ENCODE measurements around the gene MLXIPL.
"Not testable (repeated sequence)": the region's sequence is repeated elsewhere in the genome, so short reads cannot be mapped to it uniquely, and the experiment has no call there.

The MLXIPL gene

DNA sequence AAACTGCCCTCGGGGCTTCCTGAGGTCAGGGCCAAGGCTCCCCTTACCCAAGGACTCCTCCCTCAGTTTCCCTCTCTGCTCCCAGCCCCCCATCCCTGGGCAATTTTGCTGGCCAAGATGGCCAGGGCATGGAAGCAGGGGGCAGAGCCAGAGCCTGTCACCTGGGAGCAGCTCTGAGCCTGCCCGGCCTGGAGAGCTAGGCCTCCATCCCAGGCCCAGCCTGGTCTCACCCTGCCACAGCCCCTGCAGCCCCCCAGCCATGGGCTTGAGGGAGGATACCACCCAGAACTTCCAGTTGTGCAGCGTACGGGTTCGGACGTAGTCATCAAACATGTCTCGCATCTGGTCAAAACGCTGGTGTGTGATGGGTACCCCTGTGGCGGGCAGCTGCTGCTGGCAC lies 29.0 kb downstream of the MLXIPL start:
- no peak for ATAC-seq

DNA sequence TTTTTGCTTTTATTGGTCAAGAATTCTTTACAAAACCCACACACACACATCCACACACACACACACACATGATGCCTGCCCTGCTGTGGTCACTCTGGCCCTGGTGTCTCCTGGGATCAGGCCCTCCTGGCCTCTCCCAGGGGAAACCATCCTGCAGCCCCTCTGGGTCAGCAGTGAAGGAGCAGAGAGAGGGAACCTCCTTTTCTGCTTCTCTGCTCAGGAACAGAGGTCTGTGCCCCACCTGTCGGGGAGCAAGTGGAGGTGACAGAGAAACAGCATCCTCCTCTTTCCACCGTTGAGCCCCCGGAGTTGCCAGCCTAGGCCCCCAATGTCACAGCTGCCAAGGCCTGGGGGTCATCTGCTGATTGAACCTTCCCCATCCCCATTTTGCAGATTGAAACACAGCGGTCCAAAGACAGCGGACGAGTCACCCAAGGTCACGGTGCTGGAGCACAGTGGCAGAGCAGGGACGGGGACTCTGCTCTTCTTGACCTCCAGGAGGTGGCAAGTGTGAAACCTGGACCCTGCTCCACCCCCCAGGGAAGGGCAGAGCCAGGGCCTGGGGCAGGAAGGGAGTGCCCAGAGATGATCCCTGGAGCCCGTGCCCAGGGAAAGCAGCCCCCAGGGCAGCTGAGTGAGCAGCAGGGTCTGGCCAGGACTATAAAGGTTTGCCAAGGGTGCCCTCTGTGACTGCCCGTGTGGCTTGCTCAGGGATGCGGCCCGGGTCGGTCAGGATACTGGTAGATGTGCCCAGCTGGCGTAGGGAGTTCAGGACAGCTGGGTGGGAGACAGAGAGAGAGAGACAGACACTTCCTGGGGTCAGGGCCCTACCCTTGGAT lies 30.9 kb downstream of the MLXIPL start:
- TF ChIP-seq SNAI2 (CRISPR knock-in tag; IDR thresholded peaks at IDR 0.05) (no peak), CSDC2 (CRISPR knock-in tag; IDR thresholded peaks at IDR 0.05) (no peak), ISL1 (CRISPR knock-in tag; IDR thresholded peaks at IDR 0.05) (no peak), ZC3H10 (CRISPR knock-in tag; IDR thresholded peaks at IDR 0.05) (no peak), RARB (CRISPR knock-in tag; IDR thresholded peaks at IDR 0.05) (no peak), ARNTL (CRISPR knock-in tag; IDR thresholded peaks at IDR 0.05; ENCODE audit: borderline replicate concordance, low read depth) (no peak), ZNF565 (CRISPR knock-in tag; conservative IDR thresholded peaks at IDR 0.05; ENCODE audit: low read depth) (no peak)
- TF ChIP-seq, protein P1, sequence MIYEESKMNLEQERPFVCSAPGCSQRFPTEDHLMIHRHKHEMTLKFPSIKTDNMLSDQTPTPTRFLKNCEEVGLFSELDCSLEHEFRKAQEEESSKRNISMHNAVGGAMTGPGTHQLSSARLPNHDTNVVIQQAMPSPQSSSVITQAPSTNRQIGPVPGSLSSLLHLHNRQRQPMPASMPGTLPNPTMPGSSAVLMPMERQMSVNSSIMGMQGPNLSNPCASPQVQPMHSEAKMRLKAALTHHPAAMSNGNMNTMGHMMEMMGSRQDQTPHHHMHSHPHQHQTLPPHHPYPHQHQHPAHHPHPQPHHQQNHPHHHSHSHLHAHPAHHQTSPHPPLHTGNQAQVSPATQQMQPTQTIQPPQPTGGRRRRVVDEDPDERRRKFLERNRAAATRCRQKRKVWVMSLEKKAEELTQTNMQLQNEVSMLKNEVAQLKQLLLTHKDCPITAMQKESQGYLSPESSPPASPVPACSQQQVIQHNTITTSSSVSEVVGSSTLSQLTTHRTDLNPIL (CRISPR knock-in tag; IDR thresholded peaks at IDR 0.05; ENCODE audit: low read depth) = no peak
- peak; percentile 14; the same call in 1 of the 3 replicates for ATAC-seq

More for the DNA sequence above, 29.0 kb downstream of the MLXIPL start:
- TF ChIP-seq ARNTL (CRISPR knock-in tag; IDR thresholded peaks at IDR 0.05; ENCODE audit: borderline replicate concordance, low read depth) (no peak), BACH2 (CRISPR knock-in tag; IDR thresholded peaks at IDR 0.05; ENCODE audit: borderline replicate concordance) (no peak), SNAI2 (CRISPR knock-in tag; IDR thresholded peaks at IDR 0.05) (no peak), CSDC2 (CRISPR knock-in tag; IDR thresholded peaks at IDR 0.05) (no peak), ZFP3 (CRISPR knock-in tag; IDR thresholded peaks at IDR 0.05) (no peak), RARB (CRISPR knock-in tag; IDR thresholded peaks at IDR 0.05) (no peak)
- TF ChIP-seq, protein P1 (CRISPR knock-in tag; IDR thresholded peaks at IDR 0.05; ENCODE audit: low read depth) = no peak
- TF ChIP-seq, protein P2, sequence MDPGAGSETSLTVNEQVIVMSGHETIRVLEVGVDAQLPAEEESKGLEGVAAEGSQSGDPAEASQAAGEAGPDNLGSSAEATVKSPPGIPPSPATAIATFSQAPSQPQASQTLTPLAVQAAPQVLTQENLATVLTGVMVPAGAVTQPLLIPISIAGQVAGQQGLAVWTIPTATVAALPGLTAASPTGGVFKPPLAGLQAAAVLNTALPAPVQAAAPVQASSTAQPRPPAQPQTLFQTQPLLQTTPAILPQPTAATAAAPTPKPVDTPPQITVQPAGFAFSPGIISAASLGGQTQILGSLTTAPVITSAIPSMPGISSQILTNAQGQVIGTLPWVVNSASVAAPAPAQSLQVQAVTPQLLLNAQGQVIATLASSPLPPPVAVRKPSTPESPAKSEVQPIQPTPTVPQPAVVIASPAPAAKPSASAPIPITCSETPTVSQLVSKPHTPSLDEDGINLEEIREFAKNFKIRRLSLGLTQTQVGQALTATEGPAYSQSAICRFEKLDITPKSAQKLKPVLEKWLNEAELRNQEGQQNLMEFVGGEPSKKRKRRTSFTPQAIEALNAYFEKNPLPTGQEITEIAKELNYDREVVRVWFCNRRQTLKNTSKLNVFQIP (CRISPR knock-in tag; IDR thresholded peaks at IDR 0.05; ENCODE audit: borderline replicate concordance, low read depth) = no peak

DNA sequence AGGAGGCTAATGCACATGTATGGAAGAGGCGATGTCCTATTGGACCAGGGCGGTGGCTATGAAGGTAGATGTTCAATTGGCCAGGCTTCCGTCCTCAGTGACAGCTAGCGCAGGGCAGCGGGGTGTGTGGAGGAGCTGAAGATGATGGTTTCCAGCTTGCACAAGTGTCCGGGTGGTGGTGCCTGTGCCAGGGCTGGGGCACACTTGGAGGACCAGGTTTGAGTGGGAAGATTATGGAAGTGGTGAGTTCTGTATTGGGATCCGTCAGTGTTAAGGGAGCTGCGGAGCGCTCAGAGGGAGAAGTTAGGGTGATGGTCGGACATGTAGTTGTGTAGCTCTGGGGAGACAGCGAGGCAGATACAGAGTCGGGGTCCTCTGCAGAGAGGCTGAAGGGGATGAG lies 37.4 kb downstream of the MLXIPL start:
- TF ChIP-seq ESRRG (CRISPR knock-in tag; IDR thresholded peaks at IDR 0.05) (no peak), ARNTL (CRISPR knock-in tag; IDR thresholded peaks at IDR 0.05; ENCODE audit: borderline replicate concordance, low read depth) (no peak), RARB (CRISPR knock-in tag; IDR thresholded peaks at IDR 0.05) (no peak), SNAI2 (CRISPR knock-in tag; IDR thresholded peaks at IDR 0.05) (no peak), TCF4 (CRISPR knock-in tag; IDR thresholded peaks at IDR 0.05; ENCODE audit: borderline replicate concordance) (no peak), ZC3H10 (CRISPR knock-in tag; IDR thresholded peaks at IDR 0.05) (no peak), CSDC2 (CRISPR knock-in tag; IDR thresholded peaks at IDR 0.05) (no peak), PPARA (CRISPR knock-in tag; IDR thresholded peaks at IDR 0.05; ENCODE audit: borderline replicate concordance) (no peak)
- TF ChIP-seq, protein P3, sequence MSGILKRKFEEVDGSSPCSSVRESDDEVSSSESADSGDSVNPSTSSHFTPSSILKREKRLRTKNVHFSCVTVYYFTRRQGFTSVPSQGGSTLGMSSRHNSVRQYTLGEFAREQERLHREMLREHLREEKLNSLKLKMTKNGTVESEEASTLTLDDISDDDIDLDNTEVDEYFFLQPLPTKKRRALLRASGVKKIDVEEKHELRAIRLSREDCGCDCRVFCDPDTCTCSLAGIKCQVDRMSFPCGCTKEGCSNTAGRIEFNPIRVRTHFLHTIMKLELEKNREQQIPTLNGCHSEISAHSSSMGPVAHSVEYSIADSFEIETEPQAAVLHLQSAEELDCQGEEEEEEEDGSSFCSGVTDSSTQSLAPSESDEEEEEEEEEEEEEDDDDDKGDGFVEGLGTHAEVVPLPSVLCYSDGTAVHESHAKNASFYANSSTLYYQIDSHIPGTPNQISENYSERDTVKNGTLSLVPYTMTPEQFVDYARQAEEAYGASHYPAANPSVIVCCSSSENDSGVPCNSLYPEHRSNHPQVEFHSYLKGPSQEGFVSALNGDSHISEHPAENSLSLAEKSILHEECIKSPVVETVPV (CRISPR knock-in tag; IDR thresholded peaks at IDR 0.05) = no peak
- ATAC-seq = no peak

DNA sequence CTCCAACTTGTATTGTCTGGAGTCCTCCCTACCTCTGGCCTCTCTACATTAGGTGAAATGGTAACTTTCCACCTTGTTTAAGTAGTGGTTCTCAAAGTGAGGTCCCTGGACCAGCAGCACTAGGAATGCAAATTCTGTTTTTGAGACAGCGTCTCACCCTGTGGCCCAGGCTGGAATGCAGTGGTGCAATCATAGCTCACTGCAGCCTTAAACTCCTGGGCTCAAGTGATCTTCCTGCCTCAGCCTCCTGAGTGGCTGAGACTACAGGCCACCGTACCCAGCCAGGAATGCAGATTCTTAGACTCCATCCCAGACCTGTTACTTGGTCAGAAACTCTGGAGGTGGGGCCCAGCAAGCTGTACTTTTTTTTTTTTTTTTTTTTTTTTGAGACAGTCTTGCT lies 39.1 kb downstream of the MLXIPL start:
- no peak for TF ChIP-seq BACH2 (CRISPR knock-in tag; IDR thresholded peaks at IDR 0.05; ENCODE audit: borderline replicate concordance)
- no peak for TF ChIP-seq CSDC2 (CRISPR knock-in tag; IDR thresholded peaks at IDR 0.05)
- no peak for TF ChIP-seq SNAI2 (CRISPR knock-in tag; IDR thresholded peaks at IDR 0.05)
- ATAC-seq = no peak; the same call in 2 of the 3 replicates

DNA sequence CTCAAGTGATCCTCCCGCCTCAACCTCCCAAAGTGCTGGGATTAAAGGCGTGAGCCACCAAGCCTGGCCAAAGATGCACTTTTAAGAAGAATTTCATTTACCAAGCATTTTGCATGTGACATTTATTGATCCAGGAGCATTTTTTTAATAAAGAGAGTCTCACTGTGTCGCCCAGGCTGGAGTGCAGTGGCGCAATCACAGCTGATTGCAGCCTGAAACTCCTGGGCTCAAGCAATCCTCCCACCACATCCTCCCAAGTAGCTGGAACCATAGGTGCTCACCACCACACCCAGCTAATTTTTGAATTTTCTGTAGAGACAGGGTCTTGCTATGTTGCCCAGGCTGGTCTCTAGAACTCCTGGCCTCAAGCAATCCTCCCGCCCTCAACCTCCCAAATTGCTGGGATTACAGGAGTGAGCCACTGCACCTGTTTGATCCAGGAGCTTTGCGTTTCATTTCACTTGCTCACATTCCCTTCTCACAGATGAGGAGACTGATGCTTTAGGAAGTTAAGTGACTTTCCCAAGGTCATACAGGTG lies 41.6 kb downstream of the MLXIPL start:
- TF ChIP-seq RARB (CRISPR knock-in tag; IDR thresholded peaks at IDR 0.05) = no peak
- no peak for TF ChIP-seq ZNF70 (CRISPR knock-in tag; IDR thresholded peaks at IDR 0.05)
- TF ChIP-seq ZC3H10 (CRISPR knock-in tag; IDR thresholded peaks at IDR 0.05) = no peak
- TF ChIP-seq ZFP30 (CRISPR knock-in tag; IDR thresholded peaks at IDR 0.05) = no peak
- TF ChIP-seq, protein P4, sequence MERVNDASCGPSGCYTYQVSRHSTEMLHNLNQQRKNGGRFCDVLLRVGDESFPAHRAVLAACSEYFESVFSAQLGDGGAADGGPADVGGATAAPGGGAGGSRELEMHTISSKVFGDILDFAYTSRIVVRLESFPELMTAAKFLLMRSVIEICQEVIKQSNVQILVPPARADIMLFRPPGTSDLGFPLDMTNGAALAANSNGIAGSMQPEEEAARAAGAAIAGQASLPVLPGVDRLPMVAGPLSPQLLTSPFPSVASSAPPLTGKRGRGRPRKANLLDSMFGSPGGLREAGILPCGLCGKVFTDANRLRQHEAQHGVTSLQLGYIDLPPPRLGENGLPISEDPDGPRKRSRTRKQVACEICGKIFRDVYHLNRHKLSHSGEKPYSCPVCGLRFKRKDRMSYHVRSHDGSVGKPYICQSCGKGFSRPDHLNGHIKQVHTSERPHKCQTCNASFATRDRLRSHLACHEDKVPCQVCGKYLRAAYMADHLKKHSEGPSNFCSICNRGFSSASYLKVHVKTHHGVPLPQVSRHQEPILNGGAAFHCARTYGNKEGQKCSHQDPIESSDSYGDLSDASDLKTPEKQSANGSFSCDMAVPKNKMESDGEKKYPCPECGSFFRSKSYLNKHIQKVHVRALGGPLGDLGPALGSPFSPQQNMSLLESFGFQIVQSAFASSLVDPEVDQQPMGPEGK (CRISPR knock-in tag; IDR thresholded peaks at IDR 0.05; ENCODE audit: borderline replicate concordance) = no peak
- TF ChIP-seq, protein P1 (CRISPR knock-in tag; IDR thresholded peaks at IDR 0.05; ENCODE audit: low read depth) = no peak
- no peak for TF ChIP-seq BACH2 (CRISPR knock-in tag; IDR thresholded peaks at IDR 0.05; ENCODE audit: borderline replicate concordance)
- no peak for TF ChIP-seq ISL1 (CRISPR knock-in tag; IDR thresholded peaks at IDR 0.05)
- no peak for TF ChIP-seq OSR1 (CRISPR knock-in tag; IDR thresholded peaks at IDR 0.05)
- no peak for TF ChIP-seq ZFP3 (CRISPR knock-in tag; IDR thresholded peaks at IDR 0.05)
- no peak for ATAC-seq

DNA sequence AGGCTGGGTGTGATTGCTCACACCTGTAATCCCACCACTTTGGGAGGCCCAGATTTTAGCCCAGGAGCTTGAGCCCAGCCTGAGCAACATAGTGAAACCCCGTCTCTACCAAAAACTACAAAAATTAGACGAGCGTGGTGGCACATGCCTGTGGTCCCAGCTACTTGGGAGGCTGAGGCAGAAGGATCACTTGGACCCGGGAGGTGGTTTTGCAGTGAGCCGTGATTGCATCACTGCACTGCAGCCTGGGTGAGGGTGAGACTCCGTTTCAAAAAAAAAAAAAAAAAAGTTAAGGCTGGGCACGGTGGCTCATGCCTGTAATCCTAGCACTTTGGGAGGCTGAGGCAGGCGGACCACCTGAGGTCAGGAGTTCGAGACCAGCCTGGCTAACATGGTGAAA lies 43.3 kb downstream of the MLXIPL start:
- ATAC-seq = not testable (repeated sequence)
